Epithelial cell of proximal tubule (primary cell): ENCODE data around the gene HHIPL2. TPM values are rescaled to one million over a fixed set of nuclear protein-coding genes. Genes with fewer than 3 reads are reported as not detected.

Experiments
- DNase-seq: peaks from one replicate; pipeline ENCODE4 v3.0.0-alpha.2; 2011; ENCODE audit warnings: low read depth
- H3K4me3 ChIP-seq: 2 replicates; pipeline ENCODE4 v1.5.1; 2011; ENCODE audit warnings: low read depth, mild to moderate bottlenecking, low read length
- total RNA-seq: library from RNA; depleted of rRNA; stranded (reverse); fragments of >200 nt; gene quantifications from 2 replicates; pipeline ENCODE4 v1.2.3, GENCODE V29; 2015
- TF ChIP-seq, protein P1 (sequence below): conservative IDR thresholded peaks from 2 replicates; pipeline ENCODE4 v1.5.1; 2012; ENCODE audit warnings: low read depth, mild to moderate bottlenecking, low read length

Gene HHIPL2
- not detected in 2 replicates for total RNA-seq

GRCh38 chr1:222547944-222548671 lies at the start of gene HHIPL2:
Gene HHIPL2 (minus strand): TSS chr1:222548104. CDS start chr1:222548044, 60 bp downstream.
- TF ChIP-seq, protein P1, sequence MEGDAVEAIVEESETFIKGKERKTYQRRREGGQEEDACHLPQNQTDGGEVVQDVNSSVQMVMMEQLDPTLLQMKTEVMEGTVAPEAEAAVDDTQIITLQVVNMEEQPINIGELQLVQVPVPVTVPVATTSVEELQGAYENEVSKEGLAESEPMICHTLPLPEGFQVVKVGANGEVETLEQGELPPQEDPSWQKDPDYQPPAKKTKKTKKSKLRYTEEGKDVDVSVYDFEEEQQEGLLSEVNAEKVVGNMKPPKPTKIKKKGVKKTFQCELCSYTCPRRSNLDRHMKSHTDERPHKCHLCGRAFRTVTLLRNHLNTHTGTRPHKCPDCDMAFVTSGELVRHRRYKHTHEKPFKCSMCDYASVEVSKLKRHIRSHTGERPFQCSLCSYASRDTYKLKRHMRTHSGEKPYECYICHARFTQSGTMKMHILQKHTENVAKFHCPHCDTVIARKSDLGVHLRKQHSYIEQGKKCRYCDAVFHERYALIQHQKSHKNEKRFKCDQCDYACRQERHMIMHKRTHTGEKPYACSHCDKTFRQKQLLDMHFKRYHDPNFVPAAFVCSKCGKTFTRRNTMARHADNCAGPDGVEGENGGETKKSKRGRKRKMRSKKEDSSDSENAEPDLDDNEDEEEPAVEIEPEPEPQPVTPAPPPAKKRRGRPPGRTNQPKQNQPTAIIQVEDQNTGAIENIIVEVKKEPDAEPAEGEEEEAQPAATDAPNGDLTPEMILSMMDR = no peak
- DNase-seq = no peak

DNA sequence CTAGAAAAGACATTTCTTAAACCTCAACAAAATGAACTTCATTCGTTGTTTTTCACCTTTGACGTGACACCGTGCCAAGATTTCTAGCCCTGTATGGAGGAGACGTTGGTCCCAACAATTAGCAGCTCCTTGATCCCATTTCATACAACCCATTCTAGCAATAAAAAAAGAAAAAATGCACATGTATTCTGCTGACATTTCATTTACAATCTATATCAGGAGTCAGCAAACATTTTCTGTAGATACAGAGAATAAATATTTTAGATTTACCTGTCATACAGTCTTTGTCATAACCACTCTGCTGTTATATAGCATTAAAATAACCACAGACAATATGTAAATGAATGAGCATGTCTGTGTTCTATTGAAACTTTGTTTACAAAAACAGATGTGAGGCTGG lies 48.8 kb upstream of the HHIPL2 start:
- H3K4me3 ChIP-seq = no peak overlapping the region
- DNase-seq = no peak
- TF ChIP-seq, protein P1 = no peak

More at GRCh38 chr1:222547944-222548671, at the start of gene HHIPL2:
- H3K4me3 ChIP-seq = no peak within 1 kb of the TSS

DNA sequence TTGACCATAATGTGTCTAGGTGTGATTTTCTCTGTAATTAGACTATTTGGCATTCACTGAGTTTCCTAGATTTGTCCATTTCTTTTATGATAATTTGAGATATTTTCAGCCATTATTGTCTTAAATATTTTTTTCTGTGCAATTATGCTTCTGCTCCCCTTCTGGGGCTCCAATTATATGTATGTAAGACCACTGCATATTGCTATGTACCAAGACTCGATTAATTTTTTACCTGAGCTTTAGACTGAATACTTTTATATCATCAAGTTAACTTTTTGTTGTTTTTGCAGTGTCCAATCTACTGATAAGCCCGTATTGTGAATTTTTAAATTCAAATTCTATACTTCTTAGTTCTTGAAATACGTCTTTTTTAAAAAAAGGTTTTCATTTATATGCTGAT lies 46.9 kb upstream of the HHIPL2 start:
- no peak for DNase-seq
- H3K4me3 ChIP-seq = no peak overlapping the region
- TF ChIP-seq, protein P1 = no peak

GRCh38 chr1:222592171-222592570 lies 44.3 kb upstream of the HHIPL2 start:
- TF ChIP-seq, protein P1 = no peak
- no peak overlapping the region for H3K4me3 ChIP-seq
- no peak for DNase-seq

GRCh38 chr1:222589462-222590302 lies 41.8 kb upstream of the HHIPL2 start, which contains the start of gene TAF1A:
Gene TAF1A (minus strand): TSS chr1:222589933.
- TF ChIP-seq, protein P1 = no peak
- peak within 1 kb of the TSS; percentile 83 for H3K4me3 ChIP-seq
- no peak for DNase-seq

DNA sequence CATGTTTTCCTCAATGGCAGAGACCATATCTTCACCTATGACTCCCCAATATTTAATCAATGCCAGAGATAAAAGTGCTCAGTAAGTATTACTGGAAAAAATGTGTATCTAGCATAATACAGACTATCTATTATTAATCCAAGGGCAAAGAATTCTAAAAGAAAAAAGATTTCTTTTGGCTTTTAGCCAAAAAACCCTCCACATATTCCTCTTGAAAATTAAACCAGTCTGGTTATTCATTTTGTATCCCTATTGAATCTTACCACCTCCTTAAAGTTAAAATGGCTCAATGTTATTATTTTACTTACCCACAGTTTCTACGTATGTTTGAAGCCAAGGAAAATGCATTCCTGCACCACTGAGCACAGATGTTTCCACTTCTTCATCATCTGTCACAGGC lies 40.2 kb upstream of the HHIPL2 start:
- no peak overlapping the region for H3K4me3 ChIP-seq
- TF ChIP-seq, protein P1 = no peak
- DNase-seq = no peak
